GM20431 (cell line): Measurements from ENCODE around the gene ABCB11.
"Not testable (repeated sequence)": the region's sequence is repeated elsewhere in the genome, so short reads cannot be mapped to it uniquely, and the experiment has no call there.

Source experiments
- in situ Hi-C: fragments of 300-500 bp; cut with MseI, MboI; formaldehyde crosslinking; loops from one replicate; pipeline ENCODE4 v1.15.0; 2020; ENCODE audit warnings: low sequenced_read_pairs; ENCODE audit not compliant: unreplicated experiment

ABCB11 gene

DNA sequence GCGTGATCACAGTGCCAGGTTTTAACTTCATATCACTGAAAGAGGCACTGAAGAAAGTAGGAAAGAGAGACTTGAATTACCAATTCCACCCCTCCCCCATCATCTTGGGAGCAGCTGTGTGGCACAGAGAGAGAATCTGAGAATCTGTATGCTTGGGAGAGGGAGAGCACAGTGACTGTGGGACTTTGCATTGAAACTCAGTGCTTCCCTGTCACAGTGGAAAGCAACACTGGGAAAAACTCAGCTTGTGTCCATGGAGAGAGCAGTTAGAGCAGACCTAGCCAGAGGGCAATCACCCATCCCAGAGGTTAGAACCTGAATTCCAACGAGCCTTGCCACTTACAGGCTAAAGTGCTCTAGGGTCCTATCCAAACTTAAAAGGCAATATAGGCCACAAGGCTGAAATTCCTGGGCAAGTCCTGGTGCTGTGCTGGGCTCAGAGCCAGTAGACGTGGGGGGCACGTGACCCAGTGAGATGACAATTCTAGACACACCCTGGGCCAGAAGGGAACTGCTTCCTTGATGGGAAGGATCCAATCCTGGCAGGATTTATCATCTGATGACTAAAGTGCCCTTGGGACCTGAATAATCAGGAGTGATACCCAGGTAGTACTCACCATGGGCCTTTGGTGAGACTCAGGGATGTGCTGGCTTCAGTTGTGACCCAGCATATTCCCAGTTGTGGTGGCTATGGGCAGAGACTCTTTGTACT is 15.5 kb upstream of the ABCB11 start:
- in situ Hi-C loops = no loop called here

DNA sequence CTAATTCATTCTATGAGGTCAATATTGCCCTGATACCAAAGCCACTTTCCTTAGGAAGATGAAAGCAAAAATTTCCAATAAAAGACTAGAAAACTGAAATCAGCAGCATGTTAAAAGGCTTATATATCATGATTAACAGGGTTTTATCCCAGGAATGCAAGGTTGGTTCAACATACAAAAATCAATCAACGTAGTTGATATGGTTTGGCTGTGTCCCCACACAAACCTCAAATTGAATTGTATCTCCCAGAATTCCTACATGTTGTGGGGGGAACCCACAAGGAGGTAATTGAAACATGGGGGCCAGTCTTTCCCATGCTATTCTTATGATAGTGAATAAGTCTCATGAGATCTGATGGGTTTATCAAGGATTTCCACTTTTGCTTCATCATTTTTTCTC is 11.7 kb upstream of the ABCB11 start:
- in situ Hi-C loops = no loop called here

DNA sequence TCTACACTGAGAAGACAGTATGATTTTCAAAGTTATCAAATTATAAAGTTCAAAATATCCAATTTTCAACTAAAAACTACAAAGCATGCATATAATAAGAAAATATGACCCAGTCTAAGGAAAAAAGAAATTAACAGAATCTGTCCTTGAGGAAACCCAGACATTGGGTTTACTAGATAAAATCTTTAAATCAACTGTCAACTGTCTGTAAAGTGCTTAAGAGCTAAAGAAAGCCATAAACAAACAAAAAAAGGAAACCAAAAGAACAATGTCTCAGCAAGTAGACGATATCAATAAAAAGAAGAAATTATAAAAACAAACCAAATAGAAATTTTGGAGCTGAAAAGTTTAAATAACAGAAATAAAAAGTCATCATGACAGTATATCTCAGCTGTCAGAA is 10.5 kb upstream of the ABCB11 start:
- in situ Hi-C loops = no loop called here

GRCh38 chr2:169039702-169040101 is 8.6 kb upstream of the ABCB11 start:
- in situ Hi-C loops = no loop called here

DNA sequence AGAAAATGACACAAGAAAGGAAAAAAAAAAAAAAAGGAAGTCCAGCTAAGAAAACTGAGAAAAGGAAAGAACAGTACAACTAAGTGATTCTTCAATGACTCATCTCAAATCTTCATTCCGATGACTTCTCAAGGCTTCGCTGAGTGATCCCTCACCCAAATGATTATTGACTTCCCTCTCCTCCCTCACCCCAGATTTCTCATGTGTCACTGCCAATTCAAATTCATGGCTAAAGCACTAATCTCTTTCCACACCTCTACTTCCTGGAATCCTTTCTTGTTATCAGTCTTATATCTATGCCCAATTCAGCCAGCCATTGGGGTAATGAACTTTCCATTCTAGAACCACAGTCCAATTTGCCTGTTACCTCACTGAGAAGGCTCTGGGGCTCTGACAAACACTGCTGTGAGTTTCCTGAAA is 7.2 kb upstream of the ABCB11 start:
- in situ Hi-C loops = no loop called here

- in situ Hi-C loops = no loop called here
These were observed 5.8 kb upstream of the ABCB11 start for GRCh38 chr2:169036736-169037440.

DNA sequence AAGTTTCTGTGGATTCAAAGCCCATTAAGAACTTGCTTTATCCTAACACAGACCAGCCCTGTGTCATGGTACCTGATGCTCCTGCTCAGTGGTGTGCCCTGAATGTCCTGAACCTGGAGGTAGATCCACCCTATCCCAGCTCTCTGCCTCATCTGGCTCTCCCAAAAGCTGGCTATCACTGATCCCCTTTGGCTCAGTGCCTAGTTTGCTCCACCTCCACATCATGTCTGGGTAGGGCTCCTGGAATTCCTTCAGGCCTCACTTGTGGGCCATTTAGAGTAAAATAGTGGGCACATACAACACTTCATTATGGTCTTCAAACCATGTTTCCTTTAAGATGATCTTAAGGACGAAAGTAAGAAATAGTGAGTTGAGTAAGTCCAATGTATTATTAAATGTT is 4.8 kb upstream of the ABCB11 start:
- in situ Hi-C loops = no loop called here

DNA sequence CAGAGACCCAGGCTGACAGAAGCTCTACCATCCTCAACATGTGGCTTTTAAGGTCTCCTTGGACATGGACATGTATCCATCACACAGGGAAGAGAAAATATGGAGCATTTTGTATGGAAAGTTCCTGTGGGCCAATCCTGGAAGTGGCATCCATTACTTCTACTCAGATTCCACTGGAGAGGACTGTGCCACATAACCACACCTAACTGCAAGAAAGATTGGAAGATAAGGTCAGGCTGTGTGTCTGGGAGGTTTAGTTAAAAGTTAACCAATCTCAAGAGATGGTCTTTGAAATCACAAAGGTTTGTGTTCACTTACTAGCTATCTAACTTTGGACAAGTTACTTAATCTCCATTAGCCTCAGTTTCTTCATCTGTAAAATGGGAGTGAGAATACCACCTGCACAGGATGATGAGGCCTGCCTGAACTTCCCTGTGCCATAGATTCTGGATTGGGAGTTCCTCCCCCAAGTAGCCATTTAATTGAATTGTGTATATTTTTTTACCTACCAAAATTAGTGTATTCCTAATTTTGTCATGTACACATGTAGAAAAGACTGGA is 3.9 kb upstream of the ABCB11 start:
- in situ Hi-C loops = no loop called here

- in situ Hi-C loops = no loop called here
These were observed 3.1 kb upstream of the ABCB11 start for GRCh38 chr2:169034256-169034655.

- in situ Hi-C loops = no loop called here
These were observed 1.8 kb downstream of the ABCB11 start for GRCh38 chr2:169029341-169029740.

- in situ Hi-C loops = no loop called here
These were observed 3.9 kb downstream of the ABCB11 start for GRCh38 chr2:169027234-169027633.

DNA sequence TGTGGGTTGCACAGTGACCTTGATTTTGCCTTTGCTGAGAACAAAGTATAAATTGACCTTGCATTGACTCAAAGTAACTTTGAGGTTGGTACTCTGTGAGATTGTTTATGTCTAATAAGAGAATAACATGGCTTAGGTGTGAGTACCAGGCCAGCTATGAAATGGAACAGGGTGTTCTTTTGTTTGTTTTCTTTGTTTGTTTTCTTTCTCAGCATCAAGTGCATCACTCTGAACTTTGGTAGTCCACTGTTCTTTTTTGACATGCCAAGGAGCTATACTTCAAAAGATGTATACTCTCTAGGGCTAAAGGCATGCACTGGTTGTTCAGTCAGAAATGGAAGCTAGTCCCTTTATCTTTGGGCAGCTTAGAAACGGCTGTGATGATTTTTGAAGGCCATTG is 5.1 kb downstream of the ABCB11 start:
- in situ Hi-C loops = no loop called here

- in situ Hi-C loops = no loop called here
These were observed 8.0 kb downstream of the ABCB11 start for GRCh38 chr2:169023161-169023560.

GRCh38 chr2:169018390-169018789 is 12.7 kb downstream of the ABCB11 start:
- in situ Hi-C loops = no loop called here

GRCh38 chr2:169015943-169016342 is 15.2 kb downstream of the ABCB11 start:
- in situ Hi-C loops = no loop called here

- in situ Hi-C loops = no loop called here
These were observed 16.3 kb downstream of the ABCB11 start for GRCh38 chr2:169014780-169015179.

- in situ Hi-C loops = no loop called here
These were observed 17.5 kb downstream of the ABCB11 start for GRCh38 chr2:169013628-169014026.

DNA sequence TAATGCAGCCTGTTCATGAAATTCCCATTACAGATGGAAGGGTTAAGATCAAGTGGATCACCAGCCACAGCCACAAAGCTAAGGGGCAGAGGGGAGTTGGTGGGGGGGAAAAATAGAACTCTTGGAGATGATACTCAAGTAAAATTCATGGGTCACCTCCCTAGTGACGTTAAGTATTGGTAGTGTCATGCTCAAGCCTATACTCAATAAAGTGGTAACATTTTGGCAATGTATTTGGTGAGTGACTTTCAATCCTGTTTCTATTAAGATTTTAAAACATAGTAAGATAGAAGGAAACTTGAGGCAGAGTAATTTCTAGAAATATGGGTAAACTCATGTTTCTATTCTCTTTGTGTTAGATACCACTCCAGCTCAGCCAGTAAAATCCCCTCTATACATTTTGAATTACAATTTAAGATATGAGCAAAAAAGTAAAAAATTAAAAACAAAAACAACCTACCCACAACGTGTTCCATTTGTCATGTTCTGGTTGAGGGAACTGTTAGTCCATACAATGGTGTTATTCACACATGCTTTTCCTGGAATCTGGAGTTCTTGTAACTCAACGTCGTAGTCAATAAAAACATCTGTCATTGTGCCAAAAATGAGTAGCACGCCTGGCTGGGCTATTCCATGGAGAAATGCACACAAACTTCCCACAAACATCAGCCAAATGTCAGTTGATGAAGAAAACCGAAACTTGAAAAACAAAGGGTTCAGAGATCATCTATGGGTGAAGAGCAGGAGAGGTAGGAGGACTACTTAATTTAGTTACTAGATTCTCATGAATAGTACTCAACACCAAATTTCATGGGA is 18.1 kb downstream of the ABCB11 start:
- in situ Hi-C loops = no loop called here

DNA sequence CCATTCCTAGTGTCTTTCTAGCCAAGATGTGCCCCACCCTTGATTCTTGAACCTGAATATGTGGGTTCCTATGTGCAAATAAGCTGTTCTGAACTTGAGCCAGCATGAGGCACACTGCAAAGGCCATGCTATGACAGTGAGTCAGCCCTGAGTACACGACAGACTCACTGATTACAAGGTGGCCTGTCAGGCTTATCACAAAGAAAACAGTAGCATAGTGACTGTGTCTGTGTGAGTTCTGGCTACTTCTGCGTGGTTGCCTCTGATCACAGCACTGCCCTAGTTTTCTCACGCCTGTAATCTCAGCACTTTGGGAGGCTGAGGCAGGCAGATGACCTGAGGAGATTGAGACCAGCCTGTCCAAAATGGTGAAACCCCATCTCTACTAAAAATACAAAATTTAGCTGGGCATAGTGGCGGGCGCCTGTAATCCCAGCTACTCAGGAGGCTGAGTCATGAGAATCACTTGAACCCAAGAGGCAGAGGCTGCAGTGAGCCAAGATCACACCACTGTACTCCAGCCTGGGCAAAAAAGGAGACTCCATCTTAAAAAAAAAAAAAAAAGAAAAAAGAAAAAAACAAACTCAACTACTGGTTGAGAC is 18.8 kb downstream of the ABCB11 start:
- in situ Hi-C loops = not testable (repeated sequence)

- in situ Hi-C loops = no loop called here
These were observed 19.4 kb downstream of the ABCB11 start for GRCh38 chr2:169011698-169012097.
